Upper lobe of left lung (tissue), 6 donors: ENCODE results near the gene SNX12. TPM values are rescaled to one million over a fixed set of nuclear protein-coding genes. Genes with fewer than 3 reads are reported as not detected.

Experiments used
- ATAC-seq, 2 donors: fragments of 200-7000 bp; cut with Tn5 transposase; one replicate each; pipeline ENCODE4 v1.9.1; 2022; ENCODE audit warnings: mild to moderate bottlenecking in 2 of 2, moderate library complexity in 2 of 2; ENCODE audit not compliant: low FRiP score in 2 of 2
- DNase-seq, 2 donors: peaks; one replicate each; pipeline ENCODE4 v3.0.0-alpha.2; 2019 to 2020
- H3K27ac ChIP-seq, 4 donors: fragments of 200-600 bp; sonication (generic); one replicate each; pipeline ENCODE4 v1.5.1; 2016 to 2019
- H3K27me3 ChIP-seq, 4 donors: fragments of 200-600 bp; sonication (generic); one replicate each; pipeline ENCODE4 v1.5.1; 2017 to 2019
- H3K36me3 ChIP-seq, 4 donors: fragments of 200-600 bp; sonication (generic); one replicate each; pipeline ENCODE4 v1.5.1; 2016 to 2019
- H3K4me1 ChIP-seq, 4 donors: fragments of 200-600 bp; sonication (generic); one replicate each; pipeline ENCODE4 v1.5.1; 2018 to 2019
- H3K4me3 ChIP-seq, 4 donors: fragments of 200-600 bp; sonication (generic); one replicate each; pipeline ENCODE4 v1.5.1; 2017 to 2019; ENCODE audit warnings: mild to moderate bottlenecking in 2 of 4, moderate library complexity in 1 of 4
- H3K9me3 ChIP-seq, 4 donors: fragments of 200-600 bp; sonication (generic); one replicate each; pipeline ENCODE4 v1.5.1; 2018 to 2019
- CTCF ChIP-seq, 6 experiments: fragments of 450-650 bp in 4 of 6; fragments of 200-600 bp in 2 of 6; sonication (generic) in 2 of 6; IDR thresholded peaks; one replicate each; pipeline ENCODE4 v1.5.1; 2016 to 2019; ENCODE audit warnings: antibody characterized with exemption in 6 of 6
- EP300 ChIP-seq, 4 donors: sonication (generic); formaldehyde crosslinking; IDR thresholded peaks; one replicate each; pipeline ENCODE4 v1.5.1; 2017; ENCODE audit warnings: antibody characterized with exemption in 4 of 4, control low read depth in 2 of 4
- POLR2A ChIP-seq, 4 donors: fragments of 450-650 bp; IDR thresholded peaks; one replicate each; pipeline ENCODE4 v1.5.1; 2016 to 2017; ENCODE audit warnings: antibody characterized with exemption in 4 of 4, mild to moderate bottlenecking in 2 of 4
- POLR2AphosphoS5 ChIP-seq, 2 donors: sonication (generic); formaldehyde crosslinking; IDR thresholded peaks; one replicate each; pipeline ENCODE4 v1.5.1; 2017; ENCODE audit warnings: antibody characterized with exemption in 2 of 2
- WGBS, 2 donors: methylation state at CpG; one replicate each; pipeline ENCODE4 v1.1.5; 2017 to 2018; 5-methylcytosine and 5-hydroxymethylcytosine counted together
- total RNA-seq, 6 donors: library from RNA; depleted of rRNA in 4 of 6; stranded (reverse); fragments of >200 nt in 4 of 6; gene quantifications; one replicate each; pipeline versions ENCODE4 v1.1.0 to v1.2.1, GENCODE V29; 2016 to 2021
- donor health status: DM: no; HTN: no; CAD: no; lungs with moderate emphysema.
- donor health status: DM: no; HTN: yes; CAD: no; lungs with severe emphysema.

The SNX12 gene
- total RNA-seq, 6 donors from 2014 or later: 26.2 to 67.4 (median 48.8) TPM

GRCh38 chrX:71098951-71099506 lies 30.9 kb upstream of the SNX12 start:
- H3K36me3 ChIP-seq: no peaks in the 10 kb centered on the region
- no peak for ATAC-seq
- H3K4me1 ChIP-seq: peaks cover 8 to 19% (median 14%) of the 10 kb centered on the region in 4 donors
- DNase-seq: no peak
- H3K9me3 ChIP-seq: no peaks in the 10 kb centered on the region
- no peaks in the 10 kb centered on the region for H3K27me3 ChIP-seq
- WGBS, 2 donors: 65 to 70% methylated on average over 5 of the region's 5 CpGs
- TF ChIP-seq CTCF (IDR thresholded peaks at IDR 0.05): no peak
- TF ChIP-seq POLR2A (IDR thresholded peaks at IDR 0.05): no peak
- no peak overlapping the region for H3K4me3 ChIP-seq
- H3K27ac ChIP-seq: no peak overlapping the region

- H3K36me3 ChIP-seq: no peaks in the 10 kb centered on the region
These were observed 30.2 kb upstream of the SNX12 start for GRCh38 chrX:71098302-71098701.

GRCh38 chrX:71096760-71097032 lies 28.6 kb upstream of the SNX12 start:
- Histone ChIP-seq H3K36me3 (no peaks in the 10 kb centered on the region), H3K27ac (peak overlapping the region in 3 of 4 donors; percentile 17 to 88 (median 85)), H3K9me3 (no peaks in the 10 kb centered on the region), H3K4me1 (peaks cover 3 to 13% (median 7%) of the 10 kb centered on the region in 4 donors), H3K4me3 (peak overlapping the region; percentile 2 to 67 (median 54)), H3K27me3 (no peaks in the 10 kb centered on the region)
- ATAC-seq: no peak
- no peak for TF ChIP-seq EP300 (IDR thresholded peaks at IDR 0.05)
- no peak for TF ChIP-seq POLR2A (IDR thresholded peaks at IDR 0.05)
- no peak for TF ChIP-seq CTCF (IDR thresholded peaks at IDR 0.05)
- no peak for TF ChIP-seq POLR2AphosphoS5 (IDR thresholded peaks at IDR 0.05)
- WGBS, 2 donors: 36% methylated on average over 8 of the region's 9 CpGs; no CpG with 5 or more reads in 1 of the 2 donors
- DNase-seq: no peak

More at GRCh38 chrX:71098302-71098701, 30.2 kb upstream of the SNX12 start:
- H3K27me3 ChIP-seq: no peaks in the 10 kb centered on the region
- 26 to 33% methylated on average over 1 to 2 of the region's 2 CpGs for whole genome bisulfite sequencing, 2 donors
- no peak overlapping the region for H3K27ac ChIP-seq
- no peak for TF ChIP-seq EP300 (IDR thresholded peaks at IDR 0.05)
- TF ChIP-seq CTCF (IDR thresholded peaks at IDR 0.05): peak; percentile 24 to 54 (median 48)
- peak in 1 of 2 donors; percentile 70 for DNase-seq
- peak in 1 of 2 donors; percentile 51 for ATAC-seq
- no peaks in the 10 kb centered on the region for H3K9me3 ChIP-seq
- no peak overlapping the region for H3K4me3 ChIP-seq
- H3K4me1 ChIP-seq: peaks cover 7 to 14% (median 9%) of the 10 kb centered on the region in 4 donors

GRCh38 chrX:71095981-71096759 lies 28.0 kb upstream of the SNX12 start:
- Histone ChIP-seq H3K4me1 (peaks cover 3 to 13% (median 7%) of the 10 kb centered on the region in 4 donors), H3K9me3 (no peaks in the 10 kb centered on the region), H3K27ac (peak overlapping the region; percentile 17 to 88 (median 78)), H3K4me3 (peak overlapping the region; percentile 2 to 67 (median 54)), H3K27me3 (no peaks in the 10 kb centered on the region), H3K36me3 (no peaks in the 10 kb centered on the region)
- DNase-seq (peak; percentile 25 to 48), ATAC-seq (peak; percentile 75 to 91)
- no peak for TF ChIP-seq EP300 (IDR thresholded peaks at IDR 0.05)
- TF ChIP-seq POLR2AphosphoS5 (IDR thresholded peaks at IDR 0.05): peak in 1 of 2 donors; percentile 23
- peak in 2 of 4 donors; percentile 26 to 28 for TF ChIP-seq POLR2A (IDR thresholded peaks at IDR 0.05)
- TF ChIP-seq CTCF (IDR thresholded peaks at IDR 0.05): no peak
- 0 to 24% methylated on average over 9 to 44 of the region's 46 CpGs for WGBS, 2 donors
